Ishikawa (cell line): ENCODE data around the gene EPB41.

Source experiments
- CEBPB ChIP-seq: IDR thresholded peaks from 2 replicates; pipeline ENCODE4 v1.6.1; 2012
- CREB1 ChIP-seq: IDR thresholded peaks from 2 replicates; pipeline ENCODE4 v1.6.1; 2012; ENCODE audit warnings: low read depth
- EGR1 ChIP-seq: IDR thresholded peaks from 2 replicates; pipeline ENCODE4 v1.6.1; 2012
- EP300 ChIP-seq: IDR thresholded peaks from 2 replicates; pipeline ENCODE4 v1.6.1; 2012; ENCODE audit warnings: borderline replicate concordance
- FOXM1 ChIP-seq: IDR thresholded peaks from 2 replicates; pipeline ENCODE4 v1.6.1; 2012; ENCODE audit warnings: low read depth, borderline replicate concordance
- MAX ChIP-seq: IDR thresholded peaks from 2 replicates; pipeline ENCODE4 v1.6.1; 2012
- NFIC ChIP-seq: IDR thresholded peaks from 2 replicates; pipeline ENCODE4 v1.6.1; 2012
- RAD21 ChIP-seq: IDR thresholded peaks from 2 replicates; pipeline ENCODE4 v1.6.1; 2012; ENCODE audit warnings: low read depth
- REST ChIP-seq: IDR thresholded peaks from 2 replicates; pipeline ENCODE4 v1.6.1; 2012; ENCODE audit warnings: low read depth, mild to moderate bottlenecking
- TAF1 ChIP-seq: IDR thresholded peaks from 2 replicates; pipeline ENCODE4 v1.6.1; 2012; ENCODE audit warnings: low read depth, mild to moderate bottlenecking
- TCF12 ChIP-seq: IDR thresholded peaks from 2 replicates; pipeline ENCODE4 v1.6.1; 2012; ENCODE audit warnings: low read depth
- TEAD4 ChIP-seq: IDR thresholded peaks from 2 replicates; pipeline ENCODE4 v1.6.1; 2012
- USF1 ChIP-seq: IDR thresholded peaks from 2 replicates; pipeline ENCODE4 v1.6.1; 2012
- YY1 ChIP-seq: IDR thresholded peaks from 2 replicates; pipeline ENCODE4 v1.6.1; 2012; ENCODE audit warnings: low read depth
- ZBTB7A ChIP-seq: IDR thresholded peaks from 2 replicates; pipeline ENCODE4 v1.6.1; 2012; ENCODE audit warnings: low read depth

Gene EPB41

GRCh38 chr1:28914228-28915030 lies at the start of gene EPB41:
EPB41 (plus strand) TSS chr1:28914569; CDS start chr1:28987438, 72,869 bp downstream.
- TF ChIP-seq EP300 (0 out of 2 replicates have a peak, but pooled peaks have one; percentile 14), CREB1 (no peak), RAD21 (no peak), MAX (peak; percentile 92), TEAD4 (no peak), USF1 (peak; percentile 79), TCF12 (peak; percentile 29; the same call in 1 of the 2 replicates), REST (peak; percentile 29; the same call in 1 of the 2 replicates), ZBTB7A (peak; percentile 51; the same call in 1 of the 2 replicates), YY1 (no peak), TAF1 (peak; percentile 50), CEBPB (no peak), EGR1 (no peak), NFIC (no peak), FOXM1 (no peak)

- no peak for TF ChIP-seq TCF12
Observed at GRCh38 chr1:28864695-28865094, 49.7 kb upstream of the EPB41 start.

GRCh38 chr1:28865997-28866650 lies 48.2 kb upstream of the EPB41 start:
- no peak for TF ChIP-seq CEBPB
- no peak for TF ChIP-seq RAD21
- TF ChIP-seq FOXM1 = no peak
- TF ChIP-seq CREB1 = no peak
- TF ChIP-seq EGR1 = no peak

- no peak for TF ChIP-seq YY1
- no peak for TF ChIP-seq MAX
- TF ChIP-seq RAD21 = no peak
- no peak for TF ChIP-seq TCF12
- TF ChIP-seq EGR1 = no peak
- TF ChIP-seq CEBPB = no peak
- TF ChIP-seq REST = no peak
- no peak for TF ChIP-seq CREB1
- TF ChIP-seq TEAD4 = no peak
- no peak for TF ChIP-seq TAF1
- TF ChIP-seq NFIC = no peak
- no peak for TF ChIP-seq FOXM1
- no peak for TF ChIP-seq ZBTB7A
- TF ChIP-seq USF1 = no peak
- TF ChIP-seq EP300 = no peak
Observed at GRCh38 chr1:28867850-28868249, 46.5 kb upstream of the EPB41 start.

GRCh38 chr1:28869952-28870351 lies 44.4 kb upstream of the EPB41 start:
- TF ChIP-seq TEAD4 (no peak), MAX (no peak), USF1 (no peak), CREB1 (no peak), RAD21 (no peak), ZBTB7A (no peak), CEBPB (no peak), YY1 (no peak), EGR1 (no peak), REST (no peak)
